NCI-H1436 treated with DMSO at 0.1 percent for 48 hours (cell line): ENCODE data around the gene LBHD2.
"Not testable (repeated sequence)": the region's sequence is repeated elsewhere in the genome, so short reads cannot be mapped to it uniquely, and the experiment has no call there.

Experiments used
- DNase-seq: peaks from one replicate; lab custom pipeline; 2025; lab: John Stamatoyannopoulos, UW

The LBHD2 gene

DNA sequence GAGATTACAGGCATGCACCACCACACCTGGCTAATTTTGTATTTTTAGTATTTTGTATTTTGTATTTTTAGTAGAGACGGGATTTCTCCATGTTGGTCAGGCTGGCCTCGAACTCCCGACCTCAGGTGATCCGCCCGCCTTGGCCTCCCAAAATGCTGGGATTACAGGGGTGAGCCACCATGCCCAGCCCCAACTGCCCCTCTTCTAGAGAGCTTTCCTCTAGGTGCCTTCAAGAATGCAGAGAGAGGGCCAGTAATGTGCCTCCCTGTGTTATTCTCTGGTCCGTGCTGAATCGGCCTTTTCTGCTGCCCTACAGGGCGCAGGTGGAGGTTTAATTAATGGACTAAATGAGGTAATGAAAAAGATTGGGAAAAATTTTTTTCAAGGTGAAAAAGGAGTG lies 35.5 kb downstream of the LBHD2 start:
- DNase-seq, result not testable (repeated sequence)

DNA sequence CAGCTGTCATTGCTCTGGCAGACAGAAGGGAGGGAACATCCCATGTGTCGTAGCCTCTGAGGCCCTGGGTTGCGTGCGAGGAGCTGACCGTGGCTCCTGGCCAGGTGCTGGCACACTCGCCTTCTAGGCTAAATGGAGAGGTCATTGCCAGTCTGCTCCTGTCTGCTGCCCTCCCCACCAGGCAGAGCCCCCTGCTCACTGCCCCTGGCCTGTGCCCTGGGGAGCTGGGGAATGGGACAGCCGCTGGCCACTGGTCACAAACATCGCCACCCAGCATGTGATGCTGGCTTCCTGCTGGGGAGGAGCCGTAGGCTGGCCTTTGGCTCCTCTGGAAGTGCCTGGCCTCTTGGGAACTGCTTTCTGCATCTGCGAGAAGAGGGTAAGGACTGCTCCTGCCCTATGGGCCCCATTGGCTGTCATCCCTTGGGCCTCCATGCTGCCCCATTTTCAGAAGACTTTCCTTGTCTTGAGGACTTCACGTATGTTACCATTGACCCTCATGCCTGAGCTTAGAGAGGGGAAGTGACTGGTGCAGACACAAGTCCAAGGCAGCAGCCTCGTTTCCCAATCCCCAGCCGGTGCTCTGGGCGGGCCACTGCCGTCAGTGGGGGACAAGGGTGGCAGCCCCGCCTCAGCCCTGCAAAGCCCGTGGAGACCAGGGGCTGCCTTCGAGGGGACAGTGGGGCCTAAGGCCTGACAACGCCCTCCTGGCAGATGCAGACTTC lies 37.3 kb downstream of the LBHD2 start:
- no peak for DNase-seq

DNA sequence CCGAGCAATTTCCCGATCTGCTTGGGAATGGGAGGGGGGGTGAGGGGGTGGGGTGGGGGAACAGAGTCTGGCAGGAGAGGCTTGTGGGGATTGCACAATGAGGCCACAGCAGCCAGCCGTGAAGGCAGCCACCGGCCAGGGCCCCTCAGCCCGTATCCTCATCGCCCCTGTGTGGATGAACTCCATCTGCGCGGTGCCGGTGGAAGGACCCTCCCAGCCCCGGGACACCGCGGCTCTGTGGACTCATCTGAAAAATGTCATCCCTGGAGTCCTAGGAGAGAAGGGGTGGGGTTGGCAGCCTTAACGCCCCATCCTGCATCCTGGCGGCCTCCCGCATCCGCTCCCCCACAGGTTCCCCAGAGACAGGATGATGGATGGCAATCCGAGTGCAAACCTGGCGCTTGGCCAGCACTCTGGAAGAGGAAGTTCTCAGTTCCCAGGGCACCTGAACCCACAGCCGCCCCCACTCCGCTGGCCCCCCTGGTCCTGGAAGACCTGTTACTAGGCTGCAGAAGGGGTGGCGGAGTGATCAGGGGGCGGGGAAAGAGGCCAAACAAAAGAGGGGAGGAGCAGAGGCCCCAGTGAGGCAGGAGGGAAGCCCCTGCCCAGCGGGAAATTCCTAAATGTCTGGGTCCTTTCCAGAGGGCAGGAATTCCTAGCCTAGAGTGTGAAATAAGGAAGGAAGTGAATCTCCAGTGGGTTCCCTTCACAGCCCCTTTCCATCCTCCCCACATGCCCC lies 38.0 kb downstream of the LBHD2 start:
- peak; percentile 88 for DNase-seq

DNA sequence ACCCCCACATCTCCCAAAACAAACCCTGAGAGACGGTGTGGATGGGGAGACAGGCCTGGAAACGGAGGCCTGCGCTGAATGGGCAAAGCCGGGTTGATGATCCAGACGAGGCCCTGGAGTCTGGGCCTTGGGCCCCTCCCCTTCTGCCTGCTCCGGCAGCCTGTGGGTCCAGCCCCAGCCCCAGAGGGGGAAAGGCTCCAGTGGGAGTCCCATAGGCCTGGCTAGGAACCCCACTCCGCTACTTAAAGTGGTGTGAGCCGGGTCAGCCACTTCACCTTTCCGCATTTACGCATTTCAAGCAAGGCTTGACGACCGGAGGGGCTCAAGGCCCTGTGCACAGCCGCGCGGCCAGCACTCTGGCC lies 38.6 kb downstream of the LBHD2 start:
- no peak for DNase-seq

DNA sequence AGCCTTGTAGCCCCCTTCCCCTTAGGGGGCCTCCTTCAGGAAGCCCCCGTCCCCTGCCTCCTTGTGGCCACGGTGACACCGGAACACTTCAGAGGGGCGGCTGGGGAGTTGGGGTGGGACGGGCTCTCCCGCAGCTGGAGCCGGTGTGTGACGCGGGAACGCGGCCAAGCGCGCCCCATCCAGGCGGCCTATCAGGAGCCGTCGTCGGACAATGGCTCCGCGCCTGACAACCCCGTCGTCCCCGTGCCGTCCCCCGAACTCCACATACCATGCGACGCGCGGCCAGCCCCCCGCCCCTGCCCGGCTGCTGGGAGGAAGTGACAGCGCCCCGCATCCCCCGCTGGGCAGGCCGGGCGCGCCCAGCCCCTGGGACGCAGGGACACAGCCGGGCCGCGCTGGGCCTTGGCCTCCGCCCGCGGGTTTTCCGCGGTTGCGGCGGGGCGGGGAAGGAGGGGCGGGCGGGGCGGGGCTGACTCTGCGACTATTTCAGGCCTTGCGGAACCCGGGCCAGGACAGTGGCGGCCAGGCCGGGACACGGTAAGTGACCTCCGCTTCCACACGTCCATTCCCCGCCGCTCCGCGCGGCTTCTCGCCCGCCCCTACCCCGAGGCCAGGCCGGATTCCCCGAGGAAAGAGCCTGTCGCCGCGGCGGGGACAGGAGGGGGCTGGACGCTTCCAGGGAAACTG lies 39.1 kb downstream of the LBHD2 start, which contains the start of gene TNFAIP2:
Gene TNFAIP2, plus strand, starts transcription at position 515 of the 687 bp plus-strand sequence. CDS start 2,997 bp downstream, outside the sequence.
- DNase-seq, result no peak

DNA sequence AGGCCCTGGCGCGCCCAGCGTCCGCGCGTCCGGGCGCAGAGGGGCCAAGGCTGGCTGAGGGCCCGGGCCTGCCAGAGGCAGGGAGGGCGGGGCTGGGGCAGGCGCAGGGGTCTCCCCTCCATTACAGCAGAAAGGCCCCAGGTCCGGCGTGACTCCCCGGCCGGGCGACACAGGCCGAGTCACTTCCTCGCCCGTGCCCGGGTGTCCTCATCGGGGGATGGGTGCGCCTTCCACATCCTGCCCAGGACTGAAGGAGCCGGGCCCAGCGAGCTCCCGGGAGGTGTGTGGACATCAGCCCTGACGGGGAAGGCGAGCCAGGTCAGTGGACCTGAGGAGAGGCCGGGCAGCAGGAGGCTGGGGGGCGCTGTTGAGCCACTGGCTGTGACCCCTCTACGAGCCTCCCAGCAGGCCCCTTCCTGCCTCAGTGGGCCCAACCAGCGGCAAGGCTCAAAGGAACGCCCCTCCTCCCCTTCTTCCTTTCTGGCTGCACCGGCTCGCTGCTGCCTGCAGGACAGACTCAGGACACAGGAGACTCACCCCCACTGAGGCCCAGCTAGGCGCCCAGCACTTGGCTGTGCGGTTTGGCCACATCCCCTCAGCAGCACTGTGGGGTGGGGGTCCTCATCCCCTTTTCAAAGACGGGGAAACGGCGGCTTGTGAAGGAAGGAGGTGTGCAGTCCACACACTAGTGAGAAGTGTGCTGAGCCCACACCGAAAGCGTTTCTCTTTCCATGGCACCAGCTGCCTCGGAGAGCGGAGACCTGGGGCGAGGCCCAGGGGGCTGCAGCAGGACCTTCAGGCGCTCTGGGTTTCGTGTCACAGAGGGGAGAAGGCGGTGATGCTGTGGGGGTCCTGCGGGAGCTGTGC lies 39.9 kb downstream of the LBHD2 start:
- no peak for DNase-seq

DNA sequence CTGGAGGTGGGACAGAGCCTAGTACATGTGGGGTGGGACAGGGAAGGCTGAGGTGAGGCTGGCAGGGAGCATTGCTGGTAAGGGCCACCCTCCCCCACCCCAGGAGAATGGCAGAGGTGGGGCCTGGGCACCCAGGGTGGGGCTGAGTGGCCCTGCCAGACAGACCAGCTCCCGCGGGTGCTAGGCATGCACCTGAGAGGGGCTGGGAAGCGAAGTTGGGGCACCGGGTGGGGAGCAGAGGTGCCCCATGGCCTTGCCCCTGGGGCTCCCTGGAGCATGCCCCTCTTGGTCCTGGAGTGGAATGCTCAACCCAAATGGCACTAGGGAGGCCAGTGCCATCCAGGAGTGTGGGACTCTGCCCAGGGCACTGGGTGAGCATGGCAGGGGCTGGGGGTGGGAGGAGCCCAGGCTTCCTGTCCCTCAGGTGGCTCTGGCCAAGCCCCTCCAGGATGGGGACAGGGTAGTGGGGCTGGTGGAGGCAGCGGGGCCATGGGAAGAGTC lies 40.5 kb downstream of the LBHD2 start:
- DNase-seq, result no peak

DNA sequence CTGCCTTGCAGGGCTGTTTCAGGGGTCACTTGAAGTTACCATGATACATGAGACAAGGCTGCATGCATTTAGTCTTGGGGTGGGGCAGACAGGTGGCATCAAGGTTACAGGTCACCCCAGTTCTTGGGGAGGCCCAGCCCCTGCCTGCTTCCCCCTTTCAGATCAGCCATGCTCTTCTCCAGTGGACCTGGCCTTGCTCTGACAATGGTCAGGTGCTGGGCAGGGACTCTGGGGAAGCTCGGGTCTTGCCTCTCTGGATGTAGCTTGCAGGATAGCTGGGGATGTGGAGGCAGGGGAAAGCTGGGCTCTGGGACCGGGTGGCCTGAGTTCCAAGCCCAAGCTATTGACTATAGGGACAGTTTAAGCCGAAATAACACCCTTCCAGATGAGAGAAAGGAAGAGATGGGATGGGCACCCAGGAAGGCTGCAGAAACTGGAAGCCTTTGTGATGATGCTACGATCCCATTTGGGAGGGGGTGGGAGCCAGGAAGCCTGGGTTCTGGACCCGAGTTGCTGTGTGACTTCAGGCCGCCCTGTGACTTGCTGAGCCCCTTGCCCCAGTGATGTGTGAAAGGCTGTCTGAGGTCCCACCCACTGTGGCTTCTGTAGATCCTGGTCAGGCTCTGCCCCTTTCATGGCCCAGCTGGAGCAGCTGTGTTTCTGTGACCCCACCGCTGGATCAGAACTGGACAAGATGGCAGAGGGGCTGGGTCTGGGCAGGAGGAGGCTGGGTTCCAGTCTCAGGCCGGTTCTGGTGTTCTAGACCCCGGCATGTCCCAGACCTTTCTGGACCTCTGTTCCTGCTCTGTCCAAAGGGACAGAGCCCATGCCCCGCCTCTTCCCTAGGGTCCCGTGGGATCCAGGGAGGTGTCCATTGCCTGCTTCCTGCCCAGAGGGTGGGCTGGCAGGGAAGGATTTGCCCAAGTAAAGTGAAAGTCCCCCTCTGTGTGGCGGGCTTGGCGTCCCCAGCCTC lies 41.4 kb downstream of the LBHD2 start:
- DNase-seq, result no peak

DNA sequence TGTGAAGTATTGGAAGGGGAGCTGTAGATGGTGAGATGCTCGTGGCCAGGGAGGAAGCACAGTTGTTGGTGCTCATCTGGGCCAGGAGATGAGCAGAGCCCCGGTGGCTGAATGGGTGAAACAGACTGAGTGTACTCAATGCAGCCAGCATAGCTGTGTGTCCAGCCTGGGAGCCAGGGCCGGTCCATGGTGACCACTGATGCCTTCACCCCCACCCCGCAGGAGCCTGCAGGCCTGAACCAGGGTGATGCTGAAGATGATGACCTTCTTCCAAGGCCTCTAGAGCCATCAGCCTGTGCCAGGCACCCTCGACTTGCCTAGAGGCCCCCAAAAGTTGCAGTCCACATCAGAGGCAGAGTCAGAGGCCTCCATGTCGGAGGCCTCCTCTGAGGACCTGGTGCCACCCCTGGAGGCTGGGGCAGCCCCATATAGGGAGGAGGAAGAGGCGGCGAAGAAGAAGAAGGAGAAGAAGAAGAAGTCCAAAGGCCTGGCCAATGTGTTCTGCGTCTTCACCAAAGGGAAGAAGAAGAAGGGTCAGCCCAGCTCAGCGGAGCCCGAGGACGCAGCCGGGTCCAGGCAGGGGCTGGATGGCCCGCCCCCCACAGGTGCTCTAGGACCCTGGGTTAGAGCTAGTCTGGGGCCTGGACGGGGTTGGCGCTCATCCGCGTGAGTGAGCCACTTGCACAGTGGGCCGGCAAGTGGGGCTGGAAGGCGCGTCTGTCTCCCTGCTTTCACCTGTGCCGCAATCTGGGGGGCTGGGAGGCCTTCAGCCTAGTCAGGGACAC lies 42.3 kb downstream of the LBHD2 start:
- DNase-seq, result no peak

DNA sequence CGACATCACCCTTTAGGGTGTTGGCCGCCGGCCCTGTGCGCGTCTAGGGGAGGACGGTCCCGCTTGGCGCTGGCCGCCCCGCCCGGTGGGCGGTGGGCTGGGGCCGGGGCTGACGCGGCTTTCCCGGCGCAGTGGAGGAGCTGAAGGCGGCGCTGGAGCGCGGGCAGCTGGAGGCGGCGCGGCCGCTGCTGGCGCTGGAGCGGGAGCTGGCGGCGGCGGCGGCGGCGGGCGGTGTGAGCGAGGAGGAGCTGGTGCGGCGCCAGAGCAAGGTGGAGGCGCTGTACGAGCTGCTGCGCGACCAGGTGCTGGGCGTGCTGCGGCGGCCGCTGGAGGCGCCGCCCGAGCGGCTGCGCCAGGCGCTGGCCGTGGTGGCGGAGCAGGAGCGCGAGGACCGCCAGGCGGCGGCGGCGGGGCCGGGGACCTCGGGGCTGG lies 42.9 kb downstream of the LBHD2 start:
- no peak for DNase-seq

DNA sequence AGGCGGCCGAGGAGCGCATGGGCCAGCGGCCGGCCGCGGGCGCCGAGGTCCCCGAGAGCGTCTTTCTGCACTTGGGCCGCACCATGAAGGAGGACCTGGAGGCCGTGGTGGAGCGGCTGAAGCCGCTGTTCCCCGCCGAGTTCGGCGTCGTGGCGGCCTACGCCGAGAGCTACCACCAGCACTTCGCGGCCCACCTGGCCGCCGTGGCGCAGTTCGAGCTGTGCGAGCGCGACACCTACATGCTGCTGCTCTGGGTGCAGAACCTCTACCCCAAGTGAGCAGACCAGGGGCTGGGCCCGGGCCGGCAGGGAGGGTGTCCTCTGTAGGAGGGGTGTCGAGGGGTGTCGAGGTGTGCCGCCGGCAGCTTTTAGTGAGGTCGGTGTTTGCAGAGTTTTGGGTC lies 43.3 kb downstream of the LBHD2 start:
- no peak for DNase-seq

DNA sequence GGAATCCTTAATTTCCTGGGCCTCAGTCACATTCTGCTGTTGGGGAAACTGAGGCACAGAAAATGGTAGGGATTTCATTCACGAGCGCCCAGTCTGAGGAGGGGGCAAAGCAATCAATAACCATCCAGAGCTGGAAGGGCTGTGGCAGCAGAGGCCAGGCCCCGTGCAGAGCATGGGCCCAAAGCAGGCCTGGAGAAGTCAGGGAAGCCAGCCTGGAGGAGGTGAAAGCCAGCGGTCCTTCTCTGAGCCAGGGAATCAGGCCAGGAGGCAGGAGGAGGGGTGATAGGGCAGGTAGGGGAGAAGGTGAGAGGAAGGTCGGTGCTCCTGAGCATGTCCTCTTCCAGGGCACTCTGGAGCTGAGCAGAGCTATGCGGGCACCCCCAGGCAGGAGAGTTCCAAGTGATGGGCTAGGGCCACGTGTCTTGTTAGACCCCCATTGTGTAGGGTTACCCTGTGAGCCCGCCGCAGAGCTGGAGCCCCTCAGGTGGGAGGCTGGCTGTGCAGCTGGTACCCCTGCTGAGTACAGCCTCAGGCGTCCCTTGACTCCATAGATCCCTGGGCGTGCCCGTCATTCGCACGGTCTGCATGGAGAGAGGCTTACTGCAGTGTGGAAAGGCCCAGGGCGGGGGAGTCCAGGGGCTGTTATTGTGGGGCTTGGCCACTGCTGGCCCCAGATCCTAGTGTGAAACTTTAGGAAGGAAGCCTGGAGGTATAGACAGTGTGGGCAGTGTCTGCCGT lies 44.0 kb downstream of the LBHD2 start:
- DNase-seq, result no peak

DNA sequence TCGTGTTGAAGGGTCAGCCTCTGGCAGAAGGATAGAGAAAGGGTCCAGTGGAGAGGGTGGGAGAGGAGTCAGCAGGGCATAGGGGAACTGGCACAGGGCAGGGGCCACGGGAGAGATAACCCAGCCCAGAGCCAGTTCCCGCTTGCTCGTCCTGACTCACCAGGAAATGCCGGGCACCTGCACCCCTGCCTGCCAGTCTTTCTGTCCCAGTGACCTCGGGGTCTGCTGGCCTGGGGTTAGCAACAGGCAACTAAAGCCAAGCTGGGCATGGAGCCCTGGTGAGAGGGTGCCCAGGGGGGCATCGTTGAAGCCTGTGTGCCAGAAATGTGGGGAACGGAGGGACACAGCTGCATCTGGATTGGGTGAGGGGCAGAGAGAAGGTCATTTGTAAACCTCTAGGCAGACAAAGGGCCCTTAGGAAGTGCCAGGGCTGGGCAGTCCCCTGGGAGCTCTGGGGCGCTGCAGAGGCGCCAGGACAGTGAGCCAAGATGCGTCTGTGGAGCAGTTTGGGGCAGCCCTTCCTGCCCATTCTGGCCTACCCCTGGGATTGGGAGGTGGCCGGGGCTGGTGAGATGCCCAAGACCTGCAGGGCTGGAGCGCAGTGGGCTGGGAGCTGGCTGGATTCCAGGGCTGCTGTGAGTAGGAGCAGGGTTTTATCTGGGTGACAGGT lies 44.8 kb downstream of the LBHD2 start:
- DNase-seq, result no peak

DNA sequence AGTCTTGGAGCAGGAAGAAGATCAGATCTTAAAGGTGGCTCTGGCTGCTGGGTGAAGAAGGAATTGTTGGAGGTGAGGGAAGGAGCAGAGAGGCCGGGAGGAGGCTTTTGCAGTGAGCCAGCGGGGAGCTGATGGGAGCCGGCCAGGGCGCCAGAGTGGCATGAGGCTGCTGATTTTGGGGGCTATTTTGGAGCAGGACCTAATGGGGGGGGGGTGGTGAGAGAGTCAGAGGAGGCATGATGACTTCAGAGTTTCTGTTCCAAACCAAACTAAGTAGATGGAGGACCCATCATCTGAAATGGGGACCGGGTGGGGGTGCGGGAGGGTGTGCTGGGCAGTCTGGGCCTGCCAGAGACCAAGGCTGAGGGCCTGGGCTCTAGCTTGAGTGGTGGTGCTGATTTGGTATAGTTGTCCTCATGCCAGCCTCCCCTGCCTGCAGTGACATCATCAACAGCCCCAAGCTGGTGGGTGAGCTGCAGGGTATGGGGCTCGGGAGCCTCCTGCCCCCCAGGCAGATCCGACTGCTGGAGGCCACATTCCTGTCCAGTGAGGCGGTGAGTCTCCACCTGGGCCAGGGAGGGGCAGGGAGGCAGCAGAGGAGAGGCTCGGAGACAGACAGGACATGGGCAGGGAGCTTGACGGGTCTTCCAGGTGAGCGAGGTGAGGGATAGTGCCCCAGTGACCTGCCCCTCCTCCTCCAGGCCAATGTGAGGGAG lies 45.4 kb downstream of the LBHD2 start:
- DNase-seq, result no peak

DNA sequence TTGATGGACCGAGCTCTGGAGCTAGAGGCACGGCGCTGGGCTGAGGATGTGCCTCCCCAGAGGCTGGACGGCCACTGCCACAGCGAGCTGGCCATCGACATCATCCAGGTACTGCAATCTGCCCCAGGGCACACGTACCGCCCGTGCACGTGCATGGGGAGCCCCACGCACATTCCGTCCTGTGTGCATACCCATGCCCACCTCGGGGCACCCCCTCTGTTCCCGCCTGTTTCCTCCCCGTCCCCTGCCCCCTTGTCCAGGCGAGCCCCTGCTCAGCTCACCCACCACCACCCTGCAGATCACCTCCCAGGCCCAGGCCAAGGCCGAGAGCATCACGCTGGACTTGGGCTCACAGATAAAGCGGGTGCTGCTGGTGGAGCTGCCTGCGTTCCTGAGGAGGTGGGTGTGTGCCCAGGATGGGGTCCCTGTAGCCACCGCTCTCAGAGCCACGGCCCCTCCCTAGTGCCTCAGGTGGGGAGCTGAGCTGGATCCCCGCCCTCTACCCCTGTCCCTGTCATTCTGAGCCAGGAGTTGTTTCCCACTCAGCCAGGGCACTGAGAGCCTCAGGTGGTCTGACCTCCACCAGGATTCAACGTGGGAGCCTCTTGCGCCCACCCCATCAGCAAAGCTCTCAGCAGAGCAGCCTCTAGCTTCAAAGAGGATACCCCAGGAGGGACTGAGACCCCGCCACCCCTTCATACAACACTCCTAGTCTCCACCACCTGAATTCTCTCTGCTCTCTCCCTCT lies 46.2 kb downstream of the LBHD2 start:
- no peak for DNase-seq

DNA sequence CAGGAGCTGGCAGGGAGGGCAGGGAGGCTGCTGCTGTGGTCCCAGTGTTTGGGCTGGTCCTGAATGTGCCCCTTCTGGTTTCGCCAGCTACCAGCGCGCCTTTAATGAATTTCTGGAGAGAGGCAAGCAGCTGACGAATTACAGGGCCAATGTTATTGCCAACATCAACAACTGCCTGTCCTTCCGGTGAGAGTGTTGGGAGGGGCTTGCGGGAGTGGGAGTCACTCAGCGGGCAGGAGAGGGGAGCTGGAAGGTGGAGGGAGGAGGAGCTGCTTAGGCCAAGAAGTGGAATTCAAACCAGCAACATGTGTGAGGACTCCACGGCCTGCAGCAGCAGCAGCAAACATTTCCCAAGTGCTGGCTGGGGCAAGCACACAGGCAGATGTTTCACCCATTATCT lies 47.0 kb downstream of the LBHD2 start:
- no peak for DNase-seq

DNA sequence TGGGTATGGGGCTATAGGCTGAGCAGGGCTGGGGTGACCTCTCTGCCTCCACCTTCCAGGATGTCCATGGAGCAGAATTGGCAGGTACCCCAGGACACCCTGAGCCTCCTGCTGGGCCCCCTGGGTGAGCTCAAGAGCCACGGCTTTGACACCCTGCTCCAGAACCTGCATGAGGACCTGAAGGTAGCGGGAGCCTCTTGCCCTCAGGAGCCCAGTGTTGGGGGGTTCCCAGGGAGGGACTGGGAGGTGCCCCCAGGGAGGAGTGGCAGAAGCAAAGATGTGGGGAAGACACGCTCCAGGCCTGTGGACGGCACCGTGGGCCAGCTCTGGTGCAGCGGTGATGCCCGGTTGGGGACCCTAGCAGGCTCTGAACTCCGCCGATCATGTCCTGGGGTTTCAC lies 47.6 kb downstream of the LBHD2 start:
- no peak for DNase-seq
